ENCODE results near the gene ASRGL1.

- no peak for TF ChIP-seq NCOA2 (CRISPR knock-in tag; IDR thresholded peaks at IDR 0.05)
- no peak for TF ChIP-seq CTCF (CRISPR knock-in tag; IDR thresholded peaks at IDR 0.05)
- TF ChIP-seq XRCC5 (optimal IDR thresholded peaks at IDR 0.05; ENCODE audit: low read length) = no peak
Measured at GRCh38 chr11:62419943-62420342, 82.7 kb downstream of the ASRGL1 start.

Measured in HepG2 (cell line).